Keratinocyte (primary cell): ENCODE measurements around the gene HERC3.

Source experiments
- EZH2 ChIP-seq: IDR thresholded peaks from one replicate; pipeline ENCODE4 v1.6.1; 2012; ENCODE audit warnings: inconsistent platforms, mild to moderate bottlenecking, low read length, moderate library complexity
- TF ChIP-seq, protein P1 (sequence below), 3 experiments: IDR thresholded peaks in 1 of 3; conservative IDR thresholded peaks in 1 of 3; optimal IDR thresholded peaks in 1 of 3; 2 replicates in 2 of 3; 3 replicates in 1 of 3; pipeline versions ENCODE3 to v1.5.1; 2011; ENCODE audit warnings: low read length in 3 of 3, mild to moderate bottlenecking in 3 of 3, moderate library complexity in 2 of 3, control low read depth in 1 of 3, inconsistent platforms in 1 of 3; ENCODE audit not compliant: insufficient read depth in 2 of 3; ENCODE audit errors: extremely low read depth in 1 of 3

DNA sequence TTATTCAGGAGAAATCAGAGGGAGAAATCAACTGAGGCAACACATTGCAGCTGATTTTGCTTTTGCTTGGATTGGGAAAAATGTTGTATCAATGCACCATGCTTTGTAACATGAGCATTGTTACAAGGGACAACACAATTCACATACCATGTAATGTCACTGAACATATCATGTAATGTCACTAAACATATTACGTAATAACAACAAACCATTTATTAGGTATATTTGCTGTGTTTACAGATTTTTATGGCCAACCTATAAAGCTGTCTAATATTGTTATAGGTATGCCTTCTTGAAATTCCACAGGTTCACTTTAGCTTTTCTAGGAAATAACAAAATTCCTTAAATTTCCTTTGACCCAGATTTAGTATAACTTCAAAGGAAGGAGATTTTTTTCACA lies 5.0 kb upstream of the HERC3 start:
- TF ChIP-seq, protein P1, sequence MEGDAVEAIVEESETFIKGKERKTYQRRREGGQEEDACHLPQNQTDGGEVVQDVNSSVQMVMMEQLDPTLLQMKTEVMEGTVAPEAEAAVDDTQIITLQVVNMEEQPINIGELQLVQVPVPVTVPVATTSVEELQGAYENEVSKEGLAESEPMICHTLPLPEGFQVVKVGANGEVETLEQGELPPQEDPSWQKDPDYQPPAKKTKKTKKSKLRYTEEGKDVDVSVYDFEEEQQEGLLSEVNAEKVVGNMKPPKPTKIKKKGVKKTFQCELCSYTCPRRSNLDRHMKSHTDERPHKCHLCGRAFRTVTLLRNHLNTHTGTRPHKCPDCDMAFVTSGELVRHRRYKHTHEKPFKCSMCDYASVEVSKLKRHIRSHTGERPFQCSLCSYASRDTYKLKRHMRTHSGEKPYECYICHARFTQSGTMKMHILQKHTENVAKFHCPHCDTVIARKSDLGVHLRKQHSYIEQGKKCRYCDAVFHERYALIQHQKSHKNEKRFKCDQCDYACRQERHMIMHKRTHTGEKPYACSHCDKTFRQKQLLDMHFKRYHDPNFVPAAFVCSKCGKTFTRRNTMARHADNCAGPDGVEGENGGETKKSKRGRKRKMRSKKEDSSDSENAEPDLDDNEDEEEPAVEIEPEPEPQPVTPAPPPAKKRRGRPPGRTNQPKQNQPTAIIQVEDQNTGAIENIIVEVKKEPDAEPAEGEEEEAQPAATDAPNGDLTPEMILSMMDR (optimal IDR thresholded peaks at IDR 0.05 in 1 of 3, IDR thresholded peaks at IDR 0.05 in 1 of 3, conservative IDR thresholded peaks at IDR 0.05 in 1 of 3; ENCODE audit: extremely low read depth in 1 of 3, insufficient read depth in 2 of 3, low read length in 3 of 3), result no peak
- TF ChIP-seq EZH2, result no peak
